Measurements from ENCODE around the gene KLHDC10.

KLHDC10 gene

DNA sequence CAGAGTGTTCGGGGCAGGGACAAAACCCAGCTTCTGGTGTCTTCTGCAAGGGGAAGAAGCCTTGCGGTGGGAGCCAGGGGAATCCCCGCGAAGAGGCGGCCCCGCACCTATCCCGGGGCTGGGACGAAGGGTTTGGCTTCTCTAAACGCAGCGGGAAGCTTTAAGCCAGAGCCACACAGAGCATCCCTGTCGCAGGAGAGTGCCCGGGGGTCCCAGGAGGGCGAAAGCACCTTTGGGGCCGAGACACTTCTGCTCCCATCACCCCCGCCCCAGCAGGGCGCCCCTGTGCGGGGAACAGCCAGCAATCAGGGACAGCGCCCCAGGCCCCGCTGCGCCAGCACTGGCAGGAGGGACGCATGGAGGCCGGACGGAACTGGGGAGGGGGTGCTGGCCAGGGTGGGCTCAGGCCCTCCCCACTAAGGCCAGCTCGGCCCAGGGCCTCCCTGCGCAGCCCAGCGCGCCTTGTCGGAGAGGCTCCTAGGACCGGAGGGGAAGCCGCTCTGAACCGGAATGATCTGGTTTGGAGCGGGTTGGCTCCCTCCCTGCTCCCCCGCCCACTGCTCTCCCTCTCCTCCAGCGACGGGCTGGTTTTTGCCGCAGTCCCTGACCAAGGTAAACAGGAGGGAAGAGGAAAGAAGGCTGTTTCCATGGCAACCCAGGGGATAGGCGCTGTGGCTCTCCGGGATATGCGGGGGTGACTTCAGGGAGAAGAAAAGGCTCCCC lies 71.0 kb downstream of the KLHDC10 start:
- Histone ChIP-seq H3K4me3 (ENCODE audit: control insufficient read depth in 1 of 7, extremely low read depth in 1 of 7, insufficient read depth in 4 of 7, low read depth in 2 of 7, low read length in 6 of 7) (peak overlapping the region in 6 of 7 experiments; percentile 60 to 89 (median 76)), H3K9me3 (ENCODE audit: control extremely low read depth in 1 of 5, control insufficient read depth in 4 of 5, insufficient read depth in 2 of 5, low read depth in 1 of 5, low read length in 4 of 5) (no peaks in the 10 kb centered on the region), H3K4me1 (ENCODE audit: control extremely low read depth in 1 of 4, control insufficient read depth in 4 of 4, insufficient read depth in 4 of 4, low read length in 3 of 4) (peaks cover 0 to 23% (median 10%) of the 10 kb centered on the region in 4 experiments), H3K36me3 (ENCODE audit: control insufficient read depth in 4 of 4, insufficient read depth in 4 of 4, low read length in 3 of 4) (peaks cover 0 to 22% (median 7%) of the 10 kb centered on the region in 4 experiments), H3K27ac (ENCODE audit: insufficient read depth in 1 of 2, low read depth in 1 of 2, low read length in 2 of 2, poor library complexity in 1 of 2, severe bottlenecking in 2 of 2) (peak overlapping the region in 1 of 2 experiments; percentile 80), H3K27me3 (replicated peaks in 2 of 5; ENCODE audit: control insufficient read depth in 4 of 5, insufficient read depth in 5 of 5, low read length in 4 of 5) (no peaks in the 10 kb centered on the region)
- WGBS (ENCODE audit: insufficient coverage), result 5% methylated on average over 25 of the region's 39 CpGs
- ChIA-PET POLR2A (no interaction called here), CTCF (interaction anchor here (0.8 to 1.0 kb wide), 3 partner anchors 10 to 20 kb away, joined by 3 read pairs; no protein-coding TSS in a partner anchor)
- peak; percentile 39 to 75 (median 68) for DNase-seq

GRCh38 chr7:130141884-130142653 lies 71.7 kb downstream of the KLHDC10 start:
- POLR2A ChIA-PET, result no interaction called here
- H3K4me1 ChIP-seq (ENCODE audit: control extremely low read depth in 1 of 4, control insufficient read depth in 4 of 4, insufficient read depth in 4 of 4, low read length in 3 of 4), result peaks cover 0 to 23% (median 10%) of the 10 kb centered on the region in 4 experiments

DNA sequence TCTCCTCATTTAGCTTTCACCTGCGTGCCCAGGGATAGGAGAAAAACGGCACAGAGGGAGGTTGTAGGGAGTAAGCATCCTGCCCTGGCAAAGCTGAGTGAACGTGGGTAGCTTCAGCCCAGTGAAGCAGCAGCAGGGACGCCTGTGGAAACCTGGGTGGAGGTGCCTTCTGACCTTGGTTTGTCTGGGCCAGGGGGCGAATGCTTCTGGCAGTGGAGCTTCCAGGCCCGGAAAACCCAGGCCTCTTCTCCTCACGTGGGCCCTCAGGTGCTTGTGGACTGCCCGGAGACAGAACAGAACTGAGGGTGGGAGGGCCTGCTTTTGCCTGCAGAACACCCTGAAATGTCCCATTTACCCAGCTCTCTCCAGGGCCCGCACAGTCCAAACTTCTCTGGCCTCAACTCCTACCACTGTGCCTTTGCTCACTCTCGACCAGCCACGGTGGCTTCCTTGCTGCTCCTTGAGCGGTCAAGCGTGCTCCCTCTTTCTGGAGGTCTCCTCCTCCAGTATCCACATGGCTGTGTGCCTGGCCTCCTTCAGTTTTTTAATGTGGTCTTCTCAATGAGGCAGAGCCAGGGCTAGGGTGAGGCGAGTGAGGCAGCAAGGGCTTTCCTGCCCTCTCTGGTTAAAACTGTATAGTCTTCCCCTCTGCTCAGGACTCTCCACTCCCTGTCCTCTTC lies 72.5 kb downstream of the KLHDC10 start:
- Histone ChIP-seq H3K9me3 (ENCODE audit: control extremely low read depth in 1 of 5, control insufficient read depth in 4 of 5, insufficient read depth in 2 of 5, low read depth in 1 of 5, low read length in 4 of 5) (no peaks in the 10 kb centered on the region), H3K4me3 (ENCODE audit: control insufficient read depth in 1 of 7, extremely low read depth in 1 of 7, insufficient read depth in 4 of 7, low read depth in 2 of 7, low read length in 6 of 7) (no peak overlapping the region), H3K4me1 (ENCODE audit: control extremely low read depth in 1 of 4, control insufficient read depth in 4 of 4, insufficient read depth in 4 of 4, low read length in 3 of 4) (peaks cover 0 to 23% (median 10%) of the 10 kb centered on the region in 4 experiments), H3K27ac (ENCODE audit: insufficient read depth in 1 of 2, low read depth in 1 of 2, low read length in 2 of 2, poor library complexity in 1 of 2, severe bottlenecking in 2 of 2) (no peak overlapping the region), H3K36me3 (ENCODE audit: control insufficient read depth in 4 of 4, insufficient read depth in 4 of 4, low read length in 3 of 4) (peaks cover 0 to 13% (median 2%) of the 10 kb centered on the region in 4 experiments), H3K27me3 (replicated peaks in 2 of 5; ENCODE audit: control insufficient read depth in 4 of 5, insufficient read depth in 5 of 5, low read length in 4 of 5) (no peaks in the 10 kb centered on the region)
- 96% methylated on average over 14 of the region's 14 CpGs for WGBS (ENCODE audit: insufficient coverage)
- ChIA-PET POLR2A (no interaction called here), CTCF (no interaction called here)
- no peak for DNase-seq

More at GRCh38 chr7:130141884-130142653, 71.7 kb downstream of the KLHDC10 start:
- no peak for DNase-seq
- no peaks in the 10 kb centered on the region for H3K9me3 ChIP-seq (ENCODE audit: control extremely low read depth in 1 of 5, control insufficient read depth in 4 of 5, insufficient read depth in 2 of 5, low read depth in 1 of 5, low read length in 4 of 5)
- peak overlapping the region in 1 of 2 experiments; percentile 80 for H3K27ac ChIP-seq (ENCODE audit: insufficient read depth in 1 of 2, low read depth in 1 of 2, low read length in 2 of 2, poor library complexity in 1 of 2, severe bottlenecking in 2 of 2)
- CTCF ChIA-PET, result interaction anchor here (1.0 kb wide), 1 partner anchor 16 kb away, joined by 3 read pairs; no protein-coding TSS in a partner anchor
- peaks cover 0 to 19% (median 6%) of the 10 kb centered on the region in 4 experiments for H3K36me3 ChIP-seq (ENCODE audit: control insufficient read depth in 4 of 4, insufficient read depth in 4 of 4, low read length in 3 of 4)
- no peaks in the 10 kb centered on the region for H3K27me3 ChIP-seq (replicated peaks in 2 of 5; ENCODE audit: control insufficient read depth in 4 of 5, insufficient read depth in 5 of 5, low read length in 4 of 5)
- peak overlapping the region in 6 of 7 experiments; percentile 60 to 89 (median 76) for H3K4me3 ChIP-seq (ENCODE audit: control insufficient read depth in 1 of 7, extremely low read depth in 1 of 7, insufficient read depth in 4 of 7, low read depth in 2 of 7, low read length in 6 of 7)
- 75% methylated on average over 15 of the region's 17 CpGs for WGBS (ENCODE audit: insufficient coverage)

GRCh38 chr7:130143334-130143732 lies 73.0 kb downstream of the KLHDC10 start:
- 100% methylated on average over 2 of the region's 5 CpGs for WGBS (ENCODE audit: insufficient coverage)
- H3K4me1 ChIP-seq (ENCODE audit: control extremely low read depth in 1 of 4, control insufficient read depth in 4 of 4, insufficient read depth in 4 of 4, low read length in 3 of 4), result peaks cover 0 to 23% (median 10%) of the 10 kb centered on the region in 4 experiments

GRCh38 chr7:130143986-130144311 lies 73.6 kb downstream of the KLHDC10 start:
- Histone ChIP-seq H3K9me3 (ENCODE audit: control extremely low read depth in 1 of 5, control insufficient read depth in 4 of 5, insufficient read depth in 2 of 5, low read depth in 1 of 5, low read length in 4 of 5) (no peaks in the 10 kb centered on the region), H3K4me1 (ENCODE audit: control extremely low read depth in 1 of 4, control insufficient read depth in 4 of 4, insufficient read depth in 4 of 4, low read length in 3 of 4) (peaks cover 0 to 23% (median 10%) of the 10 kb centered on the region in 4 experiments), H3K4me3 (ENCODE audit: control insufficient read depth in 1 of 7, extremely low read depth in 1 of 7, insufficient read depth in 4 of 7, low read depth in 2 of 7, low read length in 6 of 7) (no peak overlapping the region), H3K27ac (ENCODE audit: insufficient read depth in 1 of 2, low read depth in 1 of 2, low read length in 2 of 2, poor library complexity in 1 of 2, severe bottlenecking in 2 of 2) (no peak overlapping the region), H3K27me3 (replicated peaks in 2 of 5; ENCODE audit: control insufficient read depth in 4 of 5, insufficient read depth in 5 of 5, low read length in 4 of 5) (no peaks in the 10 kb centered on the region), H3K36me3 (ENCODE audit: control insufficient read depth in 4 of 4, insufficient read depth in 4 of 4, low read length in 3 of 4) (peaks cover 0 to 11% (median 1%) of the 10 kb centered on the region in 4 experiments)
- ChIA-PET CTCF (no interaction called here), POLR2A (interaction anchor here (0.6 kb wide), 1 partner anchor 17 kb away, joined by 3 read pairs; no protein-coding TSS in a partner anchor)
- WGBS (ENCODE audit: insufficient coverage), result 100% methylated on average over 1 of the region's 3 CpGs
- no peak for DNase-seq

More at GRCh38 chr7:130143334-130143732, 73.0 kb downstream of the KLHDC10 start:
- no peaks in the 10 kb centered on the region for H3K27me3 ChIP-seq (replicated peaks in 2 of 5; ENCODE audit: control insufficient read depth in 4 of 5, insufficient read depth in 5 of 5, low read length in 4 of 5)
- no peak overlapping the region for H3K4me3 ChIP-seq (ENCODE audit: control insufficient read depth in 1 of 7, extremely low read depth in 1 of 7, insufficient read depth in 4 of 7, low read depth in 2 of 7, low read length in 6 of 7)
- POLR2A ChIA-PET, result no interaction called here
- DNase-seq, result no peak
- no peaks in the 10 kb centered on the region for H3K9me3 ChIP-seq (ENCODE audit: control extremely low read depth in 1 of 5, control insufficient read depth in 4 of 5, insufficient read depth in 2 of 5, low read depth in 1 of 5, low read length in 4 of 5)
- H3K27ac ChIP-seq (ENCODE audit: insufficient read depth in 1 of 2, low read depth in 1 of 2, low read length in 2 of 2, poor library complexity in 1 of 2, severe bottlenecking in 2 of 2), result no peak overlapping the region
- CTCF ChIA-PET, result no interaction called here
- peaks cover 0 to 12% (median 1%) of the 10 kb centered on the region in 4 experiments for H3K36me3 ChIP-seq (ENCODE audit: control insufficient read depth in 4 of 4, insufficient read depth in 4 of 4, low read length in 3 of 4)

DNA sequence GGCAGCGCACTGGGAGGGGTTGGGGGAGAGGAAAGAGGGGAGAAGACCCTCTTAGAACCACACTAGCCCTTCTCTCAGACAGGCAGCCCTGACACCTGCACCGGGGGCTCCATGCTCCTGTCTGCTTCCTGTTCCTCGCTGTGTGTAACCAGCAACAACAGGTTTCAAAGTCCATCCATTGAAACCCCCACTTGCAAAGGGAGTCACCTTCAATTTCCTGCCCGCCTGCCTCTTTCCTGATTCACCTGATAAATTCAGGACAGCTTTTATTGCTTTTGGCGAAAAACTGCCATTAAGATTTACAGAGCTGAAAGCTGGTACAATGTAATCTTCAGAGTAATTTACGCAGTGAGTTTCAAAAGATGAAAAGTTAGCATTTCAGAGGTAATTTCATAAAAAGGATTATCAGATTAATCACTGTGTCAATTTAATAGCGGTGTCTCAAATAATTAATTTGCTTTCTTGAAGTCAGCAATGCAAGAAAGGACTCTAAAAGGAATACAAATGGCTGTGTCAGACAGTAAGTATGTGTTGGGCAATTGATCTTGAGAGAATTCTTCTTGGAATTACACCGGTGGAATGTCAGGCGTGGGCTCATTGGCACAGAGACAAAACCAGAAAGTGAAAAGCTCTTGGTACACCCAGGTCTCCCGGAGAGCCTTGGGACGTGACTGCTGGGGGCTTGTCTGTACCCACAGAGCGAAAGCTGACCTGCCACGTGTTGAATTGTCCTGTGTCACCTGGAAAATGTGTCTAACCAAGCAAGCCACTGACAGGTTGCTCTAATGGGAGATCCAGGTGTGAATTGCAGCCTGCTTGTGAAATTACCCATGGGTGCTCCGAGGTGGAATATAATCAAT lies 74.2 kb downstream of the KLHDC10 start:
- no peak overlapping the region for H3K4me3 ChIP-seq (ENCODE audit: control insufficient read depth in 1 of 7, extremely low read depth in 1 of 7, insufficient read depth in 4 of 7, low read depth in 2 of 7, low read length in 6 of 7)
- CTCF ChIA-PET, result no interaction called here
- POLR2A ChIA-PET, result interaction anchor here (0.6 kb wide), 1 partner anchor 16 kb away, joined by 3 read pairs; no protein-coding TSS in a partner anchor
- peaks cover 0 to 10% (median under 1%) of the 10 kb centered on the region in 4 experiments for H3K36me3 ChIP-seq (ENCODE audit: control insufficient read depth in 4 of 4, insufficient read depth in 4 of 4, low read length in 3 of 4)
- no peaks in the 10 kb centered on the region for H3K27me3 ChIP-seq (replicated peaks in 2 of 5; ENCODE audit: control insufficient read depth in 4 of 5, insufficient read depth in 5 of 5, low read length in 4 of 5)
- H3K27ac ChIP-seq (ENCODE audit: insufficient read depth in 1 of 2, low read depth in 1 of 2, low read length in 2 of 2, poor library complexity in 1 of 2, severe bottlenecking in 2 of 2), result no peak overlapping the region
- no peaks in the 10 kb centered on the region for H3K9me3 ChIP-seq (ENCODE audit: control extremely low read depth in 1 of 5, control insufficient read depth in 4 of 5, insufficient read depth in 2 of 5, low read depth in 1 of 5, low read length in 4 of 5)
- H3K4me1 ChIP-seq (ENCODE audit: control extremely low read depth in 1 of 4, control insufficient read depth in 4 of 4, insufficient read depth in 4 of 4, low read length in 3 of 4), result peaks cover 0 to 25% (median 13%) of the 10 kb centered on the region in 4 experiments
- DNase-seq, result no peak
- WGBS (ENCODE audit: insufficient coverage), result 80% methylated on average over 12 of the region's 14 CpGs

Data from common myeloid progenitor, CD34-positive (primary cell).